Kidney epithelial cell (primary cell): ENCODE results near the gene FGF21. TPM values are rescaled to one million over a fixed set of nuclear protein-coding genes. Genes with fewer than 3 reads are reported as not detected.

Source experiments
- DNase-seq: peaks from one replicate; pipeline ENCODE4 v3.0.0-alpha.2; 2010; ENCODE audit warnings: low read depth
- H3K27me3 ChIP-seq: 2 replicates; pipeline ENCODE4 v1.6.0; 2011; ENCODE audit warnings: low read length; ENCODE audit not compliant: control insufficient read depth, insufficient read depth
- H3K36me3 ChIP-seq: 2 replicates; pipeline ENCODE4 v1.5.1; 2011; ENCODE audit warnings: low read length; ENCODE audit not compliant: control insufficient read depth, insufficient read depth
- H3K4me3 ChIP-seq: 2 replicates; pipeline ENCODE4 v1.5.1; 2011; ENCODE audit warnings: low read depth, mild to moderate bottlenecking, control low read depth, low read length
- CTCF ChIP-seq: IDR thresholded peaks from 2 replicates; pipeline ENCODE4 v1.5.1; 2011; ENCODE audit warnings: mild to moderate bottlenecking, moderate library complexity, low read length, control low read depth, inconsistent platforms; ENCODE audit not compliant: insufficient read depth, poor library complexity, severe bottlenecking
- total RNA-seq: library from RNA; depleted of rRNA; stranded (reverse); fragments of >200 nt; gene quantifications from 2 replicates; pipeline ENCODE4 v1.2.3, GENCODE V29; 2015

FGF21 gene
- total RNA-seq, 1 donor from 2014 or later, result 0.13 TPM

DNA sequence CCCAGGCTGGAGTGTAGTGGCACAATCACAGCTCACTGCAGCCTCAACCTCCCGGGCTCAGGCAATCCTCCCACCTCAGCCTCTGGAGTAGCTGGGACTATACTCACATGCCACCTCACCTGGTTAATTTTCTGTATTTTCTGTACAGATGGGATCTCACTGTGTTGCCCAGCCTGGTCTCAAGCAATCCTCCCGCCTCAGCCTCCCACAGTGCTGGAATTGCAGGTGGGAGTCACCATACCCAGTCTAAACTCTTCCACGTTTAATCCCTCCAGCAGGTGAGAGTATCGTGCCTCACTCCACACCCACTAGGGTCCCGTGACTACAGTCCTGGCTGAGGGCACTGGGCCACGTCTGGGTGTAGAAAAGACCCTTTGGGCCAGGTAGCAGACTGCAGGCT lies 39.0 kb downstream of the FGF21 start:
- no peak for DNase-seq
- no peak overlapping the region for H3K4me3 ChIP-seq
- H3K27me3 ChIP-seq, result no peaks in the 10 kb centered on the region
- no peak for TF ChIP-seq CTCF
- H3K36me3 ChIP-seq, result no peaks in the 10 kb centered on the region

- Histone ChIP-seq H3K36me3 (no peaks in the 10 kb centered on the region), H3K27me3 (no peaks in the 10 kb centered on the region), H3K4me3 (peak overlapping the region; percentile 36)
- TF ChIP-seq CTCF, result peak; percentile 97
- peak; percentile 72 for DNase-seq
Observed at GRCh38 chr19:48795055-48795684, 39.8 kb downstream of the FGF21 start.

DNA sequence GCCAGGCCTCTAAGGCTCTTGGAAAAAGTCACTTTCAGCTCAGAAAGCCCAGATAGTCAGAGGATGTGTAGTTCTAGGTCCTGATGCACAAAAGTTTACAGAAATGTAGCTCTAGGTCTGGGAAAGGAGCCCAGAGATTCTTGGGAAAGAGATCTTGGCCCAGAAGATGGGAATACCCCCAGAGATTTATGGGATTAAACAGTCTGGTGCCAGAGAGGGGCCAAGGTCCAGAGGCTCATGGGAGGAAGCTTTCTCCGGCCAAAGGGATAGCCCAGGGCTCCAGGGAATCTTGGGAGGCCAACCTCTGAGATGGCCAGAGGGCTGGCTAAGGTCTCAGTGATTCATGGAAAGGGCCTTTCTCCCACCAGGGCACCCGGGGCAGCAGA lies 40.4 kb downstream of the FGF21 start:
- H3K4me3 ChIP-seq, result no peak overlapping the region

GRCh38 chr19:48796298-48797083 lies 41.2 kb downstream of the FGF21 start:
- H3K36me3 ChIP-seq, result no peaks in the 10 kb centered on the region
- DNase-seq, result no peak
- no peak for TF ChIP-seq CTCF
- H3K27me3 ChIP-seq, result no peaks in the 10 kb centered on the region
- H3K4me3 ChIP-seq, result no peak overlapping the region

More for the DNA sequence above, 40.4 kb downstream of the FGF21 start:
- no peak for DNase-seq
- Histone ChIP-seq H3K36me3 (no peaks in the 10 kb centered on the region), H3K27me3 (no peaks in the 10 kb centered on the region)
- TF ChIP-seq CTCF, result no peak

DNA sequence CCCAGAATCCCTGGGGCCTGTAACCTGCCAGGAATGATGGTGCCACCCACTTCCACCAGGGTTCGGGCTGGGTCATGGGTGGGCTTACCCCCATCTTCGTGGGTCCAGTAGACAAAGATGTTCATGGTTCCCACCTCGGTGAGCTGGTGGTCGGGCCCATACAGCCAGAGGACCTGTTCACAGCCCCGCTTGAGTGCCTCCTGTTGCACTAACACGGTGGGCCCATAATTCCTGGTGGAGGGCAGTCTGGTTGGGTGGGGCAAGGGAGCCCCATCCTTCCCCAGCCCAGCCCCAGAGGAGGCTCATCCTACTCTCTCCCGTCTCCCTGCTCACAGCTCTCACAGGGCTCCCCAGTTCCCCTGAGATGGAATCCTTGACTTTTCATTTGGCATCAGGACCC lies 41.8 kb downstream of the FGF21 start:
- no peak for DNase-seq
- no peak overlapping the region for H3K4me3 ChIP-seq
- H3K36me3 ChIP-seq, result no peaks in the 10 kb centered on the region
- H3K27me3 ChIP-seq, result no peaks in the 10 kb centered on the region
- TF ChIP-seq CTCF, result no peak

- H3K4me3 ChIP-seq, result no peak overlapping the region
- no peak for DNase-seq
- no peak for TF ChIP-seq CTCF
- no peaks in the 10 kb centered on the region for H3K36me3 ChIP-seq
- H3K27me3 ChIP-seq, result no peaks in the 10 kb centered on the region
Observed at GRCh38 chr19:48798937-48799336, 43.6 kb downstream of the FGF21 start.
